Esophagus muscularis mucosa (tissue), 4 donors: ENCODE measurements around the gene TASOR2. TPM values are rescaled to one million over a fixed set of nuclear protein-coding genes. Genes with fewer than 3 reads are reported as not detected.

Experiments
- DNase-seq: peaks from one replicate; pipeline ENCODE4 v3.0.0-alpha.2; 2017; ENCODE audit errors: extremely low spot score
- H3K27ac ChIP-seq, 4 donors: fragments of 200-600 bp; sonication (generic); replicated peaks in 1 of 4; 1 replicate in 3 of 4; 2 replicates in 1 of 4; pipeline ENCODE4 v1.5.1; 2016 to 2019; ENCODE audit warnings: mild to moderate bottlenecking in 1 of 4
- H3K27me3 ChIP-seq, 4 donors: fragments of 200-600 bp; sonication (generic); one replicate each; pipeline versions ENCODE4 v1.5.1 to v1.6.0; 2016 to 2019
- H3K36me3 ChIP-seq, 4 donors: fragments of 200-600 bp; sonication (generic); one replicate each; pipeline ENCODE4 v1.5.1; 2016 to 2019
- H3K4me1 ChIP-seq, 4 donors: fragments of 200-600 bp; sonication (generic); one replicate each; pipeline ENCODE4 v1.5.1; 2016 to 2019
- H3K4me3 ChIP-seq, 4 donors: fragments of 200-600 bp; sonication (generic); 1 replicate in 2 of 4; 2 replicates in 2 of 4; pipeline ENCODE4 v1.5.1; 2016 to 2019; ENCODE audit warnings: mild to moderate bottlenecking in 4 of 4, moderate library complexity in 1 of 4
- H3K9me3 ChIP-seq, 4 donors: fragments of 200-600 bp; sonication (generic); 1 replicate in 3 of 4; 2 replicates in 1 of 4; pipeline ENCODE4 v1.5.1; 2016 to 2019
- CTCF ChIP-seq, 3 experiments: fragments of 200-600 bp in 2 of 3; fragments of 450-650 bp in 1 of 3; sonication (generic) in 2 of 3; IDR thresholded peaks; one replicate each; pipeline ENCODE4 v1.5.1; 2017 to 2019; ENCODE audit warnings: antibody characterized with exemption in 3 of 3, mild to moderate bottlenecking in 2 of 3, moderate library complexity in 1 of 3
- EP300 ChIP-seq: sonication (generic); formaldehyde crosslinking; IDR thresholded peaks from one replicate; pipeline ENCODE4 v1.6.1; 2017; ENCODE audit warnings: antibody characterized with exemption
- POLR2A ChIP-seq: fragments of 450-650 bp; IDR thresholded peaks from one replicate; pipeline ENCODE4 v1.6.1; 2017; ENCODE audit warnings: antibody characterized with exemption, moderate library complexity, mild to moderate bottlenecking, low read depth
- POLR2AphosphoS5 ChIP-seq, 2 donors: sonication (generic); formaldehyde crosslinking; IDR thresholded peaks; one replicate each; pipeline ENCODE4 v1.6.1; 2017; ENCODE audit warnings: antibody characterized with exemption in 2 of 2
- WGBS: methylation state at CpG from one replicate; pipeline ENCODE4 v1.1.5; 2018; 5-methylcytosine and 5-hydroxymethylcytosine counted together
- intact Hi-C: fragments of 100-400 bp; cut with DNase I; formaldehyde crosslinking; loops from one replicate; pipeline ENCODE4 v1.15.1; 2023
- total RNA-seq, 4 donors: library from RNA; depleted of rRNA; stranded (reverse); fragments of >200 nt; gene quantifications; one replicate each; pipeline versions ENCODE4 v1.1.0 to v1.2.1, GENCODE V29; 2016

TASOR2 gene
- total RNA-seq, 4 donors from 2014 or later, result 56.9 to 66.3 (median 63.9) TPM

- Histone ChIP-seq H3K36me3 (peaks cover 6 to 30% (median 22%) of the 10 kb centered on the region in 4 donors), H3K9me3 (no peaks in the 10 kb centered on the region), H3K27ac (no peak overlapping the region), H3K4me3 (no peak overlapping the region), H3K27me3 (no peaks in the 10 kb centered on the region), H3K4me1 (peaks cover 0 to 31% (median 15%) of the 10 kb centered on the region in 4 donors)
- no peak for DNase-seq
- intact Hi-C loops, result no loop called here
- TF ChIP-seq POLR2AphosphoS5 (IDR thresholded peaks at IDR 0.05) (no peak), CTCF (IDR thresholded peaks at IDR 0.05) (no peak), POLR2A (no peak), EP300 (no peak)
- 85% methylated on average over 10 of the region's 10 CpGs for WGBS
These were observed 30.4 kb upstream of the TASOR2 start for GRCh38 chr10:5654218-5654755.

- Histone ChIP-seq H3K9me3 (no peaks in the 10 kb centered on the region), H3K36me3 (peaks cover 6 to 25% (median 17%) of the 10 kb centered on the region in 4 donors), H3K4me3 (no peak overlapping the region), H3K27me3 (no peaks in the 10 kb centered on the region), H3K4me1 (peaks cover 0 to 35% (median 20%) of the 10 kb centered on the region in 4 donors), H3K27ac (no peak overlapping the region)
- WGBS, result 71% methylated on average over 3 of the region's 3 CpGs
- TF ChIP-seq POLR2A, result no peak
- TF ChIP-seq EP300, result no peak
- no peak for TF ChIP-seq POLR2AphosphoS5 (IDR thresholded peaks at IDR 0.05)
- no peak for TF ChIP-seq CTCF (IDR thresholded peaks at IDR 0.05)
- no peak for DNase-seq
- intact Hi-C loops, result no loop called here
These were observed 29.5 kb upstream of the TASOR2 start for GRCh38 chr10:5655121-5655520.

GRCh38 chr10:5656737-5657579 is 27.7 kb upstream of the TASOR2 start:
- Histone ChIP-seq H3K36me3 (peaks cover 0 to 11% (median 3%) of the 10 kb centered on the region in 4 donors), H3K4me3 (no peak overlapping the region), H3K27ac (no peak overlapping the region), H3K27me3 (no peaks in the 10 kb centered on the region), H3K9me3 (no peaks in the 10 kb centered on the region), H3K4me1 (peaks cover 0 to 34% (median 20%) of the 10 kb centered on the region in 4 donors)
- intact Hi-C loops, result no loop called here
- DNase-seq, result no peak
- 93% methylated on average over 8 of the region's 8 CpGs for WGBS
- TF ChIP-seq EP300 (no peak), POLR2A (no peak), CTCF (IDR thresholded peaks at IDR 0.05) (no peak), POLR2AphosphoS5 (IDR thresholded peaks at IDR 0.05) (no peak)

- peaks cover under 1 to 31% (median 19%) of the 10 kb centered on the region in 4 donors for H3K4me1 ChIP-seq
- DNase-seq, result no peak
- H3K27me3 ChIP-seq, result no peaks in the 10 kb centered on the region
- H3K27ac ChIP-seq, result no peak overlapping the region
- 83% methylated on average over 19 of the region's 20 CpGs for WGBS
- no peak for TF ChIP-seq EP300
- TF ChIP-seq CTCF (IDR thresholded peaks at IDR 0.05), result no peak
- TF ChIP-seq POLR2AphosphoS5 (IDR thresholded peaks at IDR 0.05), result no peak
- no peak for TF ChIP-seq POLR2A
- intact Hi-C loops, result no loop called here
- no peak overlapping the region for H3K4me3 ChIP-seq
- no peaks in the 10 kb centered on the region for H3K9me3 ChIP-seq
- peaks cover 0 to 3% (median 0%) of the 10 kb centered on the region in 4 donors for H3K36me3 ChIP-seq
These were observed 25.6 kb upstream of the TASOR2 start for GRCh38 chr10:5658871-5659618.
